LHCN-M2 (cell line): ENCODE data around the gene KERA. TPM values are rescaled to one million over a fixed set of nuclear protein-coding genes. Genes with fewer than 3 reads are reported as not detected.

Experiments
- DNase-seq: peaks from one replicate; pipeline ENCODE4 v3.0.0-alpha.2; 2012; ENCODE audit warnings: low read depth
- total RNA-seq: library from RNA; depleted of rRNA; stranded (reverse); fragments of >200 nt; gene quantifications from 2 replicates; pipeline ENCODE4 v1.2.3, GENCODE V29; 2014

The KERA gene
- total RNA-seq, 1 experiment from 2014 or later, result not detected

GRCh38 chr12:91073426-91073825, 15.6 kb upstream of the KERA start:
- DNase-seq, result no peak

GRCh38 chr12:91072931-91073330, 15.1 kb upstream of the KERA start:
- DNase-seq, result peak; percentile 63

- DNase-seq, result no peak
These were observed 13.1 kb upstream of the KERA start for GRCh38 chr12:91070936-91071335.

- no peak for DNase-seq
These were observed 7.6 kb upstream of the KERA start for GRCh38 chr12:91065396-91065795.

- no peak for DNase-seq
These were observed 6.8 kb upstream of the KERA start for GRCh38 chr12:91064640-91065039.

- DNase-seq, result no peak
These were observed 3.3 kb upstream of the KERA start for GRCh38 chr12:91061091-91061490.

GRCh38 chr12:91059211-91059610, 1.4 kb upstream of the KERA start:
- DNase-seq, result no peak

- peak; percentile 44 for DNase-seq
These were observed 962 bp upstream of the KERA start for GRCh38 chr12:91058786-91059185.

- DNase-seq, result no peak
These were observed 1.3 kb downstream of the KERA start for GRCh38 chr12:91056488-91056887.

- no peak for DNase-seq
These were observed 1.8 kb downstream of the KERA start for GRCh38 chr12:91055976-91056375.

GRCh38 chr12:91053951-91054715, 3.7 kb downstream of the KERA start:
- peak; percentile 83 for DNase-seq

GRCh38 chr12:91052026-91052425, 5.8 kb downstream of the KERA start:
- DNase-seq, result no peak

- DNase-seq, result no peak
These were observed 13.2 kb downstream of the KERA start for GRCh38 chr12:91044586-91044985.

GRCh38 chr12:91043408-91043807, 14.4 kb downstream of the KERA start:
- DNase-seq, result no peak

GRCh38 chr12:91040096-91040755, 17.6 kb downstream of the KERA start:
- peak; percentile 30 for DNase-seq

GRCh38 chr12:91037276-91037675, 20.5 kb downstream of the KERA start:
- DNase-seq, result no peak

GRCh38 chr12:91033251-91033650, 24.6 kb downstream of the KERA start:
- DNase-seq, result no peak

GRCh38 chr12:91023326-91024004, 34.4 kb downstream of the KERA start:
- peak; percentile 84 for DNase-seq

GRCh38 chr12:91021076-91021475, 36.7 kb downstream of the KERA start:
- no peak for DNase-seq

- DNase-seq, result no peak
These were observed 38.4 kb downstream of the KERA start for GRCh38 chr12:91019455-91019854.

- DNase-seq, result no peak
These were observed 40.1 kb downstream of the KERA start for GRCh38 chr12:91017511-91018263.

GRCh38 chr12:91017043-91017442, 40.8 kb downstream of the KERA start:
- no peak for DNase-seq
